Uterus (tissue), 4 donors: ENCODE results near the gene FKBP5. TPM values are rescaled to one million over a fixed set of nuclear protein-coding genes. Genes with fewer than 3 reads are reported as not detected.
"Not testable (repeated sequence)": the region's sequence is repeated elsewhere in the genome, so short reads cannot be mapped to it uniquely, and the experiment has no call there.

Experiments used
- DNase-seq, 2 donors: peaks; one replicate each; pipeline ENCODE4 v3.0.0-alpha.2; 2019 to 2020
- H3K27ac ChIP-seq, 2 donors: fragments of 200-600 bp; sonication (generic); 1 replicate in 1 of 2; 2 replicates in 1 of 2; pipeline ENCODE4 v1.5.1; 2016 to 2018
- H3K27me3 ChIP-seq, 2 donors: fragments of 200-600 bp; sonication (generic); one replicate each; pipeline ENCODE4 v1.5.1; 2018 to 2019; ENCODE audit warnings: control low read depth in 1 of 2
- H3K36me3 ChIP-seq, 2 donors: fragments of 200-600 bp; sonication (generic); one replicate each; pipeline ENCODE4 v1.5.1; 2019; ENCODE audit warnings: control low read depth in 1 of 2
- H3K4me1 ChIP-seq, 2 donors: fragments of 200-600 bp; sonication (generic); one replicate each; pipeline ENCODE4 v1.5.1; 2018 to 2019; ENCODE audit warnings: control low read depth in 1 of 2
- H3K4me3 ChIP-seq, 2 donors: fragments of 200-600 bp; sonication (generic); 1 replicate in 1 of 2; 2 replicates in 1 of 2; pipeline ENCODE4 v1.5.1; 2018 to 2019; ENCODE audit warnings: mild to moderate bottlenecking in 1 of 2
- H3K9me3 ChIP-seq, 2 donors: fragments of 200-600 bp; sonication (generic); one replicate each; pipeline ENCODE4 v1.5.1; 2019; ENCODE audit warnings: control low read depth in 1 of 2
- POLR2A ChIP-seq, 2 donors: fragments of 450-650 bp; IDR thresholded peaks; one replicate each; pipeline ENCODE4 v1.6.1; 2016; ENCODE audit warnings: antibody characterized with exemption in 2 of 2, mild to moderate bottlenecking in 1 of 2, moderate library complexity in 1 of 2
- intact Hi-C: fragments of 100-400 bp; cut with DNase I; formaldehyde crosslinking; loops from one replicate; pipeline ENCODE4 v1.15.1; 2023; ENCODE audit warnings: low total_unique reads
- total RNA-seq, 4 donors: library from RNA; depleted of rRNA in 3 of 4; stranded (reverse); fragments of >200 nt in 3 of 4; gene quantifications; one replicate each; pipeline versions ENCODE4 v1.1.0 to v1.2.4, GENCODE V29; 2014 to 2023
- TF ChIP-seq, protein P1 (sequence below), 4 experiments: fragments of 200-600 bp in 2 of 4; fragments of 450-650 bp in 2 of 4; sonication (generic) in 2 of 4; IDR thresholded peaks; one replicate each; pipeline ENCODE4 v1.5.1; 2016 to 2019; ENCODE audit warnings: antibody characterized with exemption in 4 of 4, mild to moderate bottlenecking in 2 of 4, moderate library complexity in 1 of 4
- donor health status: DM: yes; HTN: yes; CAD: no.

The FKBP5 gene
- total RNA-seq, 4 donors from 2014 or later = 35.1 to 197 (median 84.5) TPM

DNA sequence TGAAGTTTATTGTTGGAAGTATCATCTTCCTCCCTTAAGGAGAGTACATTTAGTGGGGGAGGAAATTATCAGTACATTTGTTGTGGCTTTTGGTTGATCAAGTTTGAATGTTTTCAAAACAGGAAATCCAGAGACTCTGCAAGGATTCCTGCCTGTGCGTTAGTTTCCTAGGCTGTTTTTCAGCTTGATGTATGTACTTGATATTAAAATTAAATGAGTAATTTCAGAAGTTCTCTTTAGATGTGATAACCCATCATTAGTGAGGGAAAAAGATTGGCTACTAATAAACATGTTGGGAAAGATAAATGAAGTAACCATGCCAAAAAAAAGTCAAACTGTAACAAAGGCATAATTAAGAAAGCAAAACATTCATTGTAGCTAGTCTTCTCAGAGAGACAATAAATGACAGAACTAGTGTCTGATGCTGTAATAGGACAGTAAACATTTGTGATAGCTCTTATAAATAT, 88.0 kb downstream of the FKBP5 start:
- Histone ChIP-seq H3K4me1 (peaks cover 21 to 56% of the 10 kb centered on the region in 2 donors), H3K27ac (peak overlapping the region; percentile 91 to 97), H3K36me3 (no peaks in the 10 kb centered on the region), H3K9me3 (no peaks in the 10 kb centered on the region), H3K27me3 (no peaks in the 10 kb centered on the region), H3K4me3 (peak overlapping the region in 1 of 2 donors; percentile 16)
- intact Hi-C loops = loop anchor here (5.0 kb wide), 1 partner anchor 132 kb away; no protein-coding TSS in a partner anchor
- no peak for TF ChIP-seq POLR2A (IDR thresholded peaks at IDR 0.05)
- TF ChIP-seq, protein P1, sequence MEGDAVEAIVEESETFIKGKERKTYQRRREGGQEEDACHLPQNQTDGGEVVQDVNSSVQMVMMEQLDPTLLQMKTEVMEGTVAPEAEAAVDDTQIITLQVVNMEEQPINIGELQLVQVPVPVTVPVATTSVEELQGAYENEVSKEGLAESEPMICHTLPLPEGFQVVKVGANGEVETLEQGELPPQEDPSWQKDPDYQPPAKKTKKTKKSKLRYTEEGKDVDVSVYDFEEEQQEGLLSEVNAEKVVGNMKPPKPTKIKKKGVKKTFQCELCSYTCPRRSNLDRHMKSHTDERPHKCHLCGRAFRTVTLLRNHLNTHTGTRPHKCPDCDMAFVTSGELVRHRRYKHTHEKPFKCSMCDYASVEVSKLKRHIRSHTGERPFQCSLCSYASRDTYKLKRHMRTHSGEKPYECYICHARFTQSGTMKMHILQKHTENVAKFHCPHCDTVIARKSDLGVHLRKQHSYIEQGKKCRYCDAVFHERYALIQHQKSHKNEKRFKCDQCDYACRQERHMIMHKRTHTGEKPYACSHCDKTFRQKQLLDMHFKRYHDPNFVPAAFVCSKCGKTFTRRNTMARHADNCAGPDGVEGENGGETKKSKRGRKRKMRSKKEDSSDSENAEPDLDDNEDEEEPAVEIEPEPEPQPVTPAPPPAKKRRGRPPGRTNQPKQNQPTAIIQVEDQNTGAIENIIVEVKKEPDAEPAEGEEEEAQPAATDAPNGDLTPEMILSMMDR (IDR thresholded peaks at IDR 0.05) = no peak
- DNase-seq = no peak

DNA sequence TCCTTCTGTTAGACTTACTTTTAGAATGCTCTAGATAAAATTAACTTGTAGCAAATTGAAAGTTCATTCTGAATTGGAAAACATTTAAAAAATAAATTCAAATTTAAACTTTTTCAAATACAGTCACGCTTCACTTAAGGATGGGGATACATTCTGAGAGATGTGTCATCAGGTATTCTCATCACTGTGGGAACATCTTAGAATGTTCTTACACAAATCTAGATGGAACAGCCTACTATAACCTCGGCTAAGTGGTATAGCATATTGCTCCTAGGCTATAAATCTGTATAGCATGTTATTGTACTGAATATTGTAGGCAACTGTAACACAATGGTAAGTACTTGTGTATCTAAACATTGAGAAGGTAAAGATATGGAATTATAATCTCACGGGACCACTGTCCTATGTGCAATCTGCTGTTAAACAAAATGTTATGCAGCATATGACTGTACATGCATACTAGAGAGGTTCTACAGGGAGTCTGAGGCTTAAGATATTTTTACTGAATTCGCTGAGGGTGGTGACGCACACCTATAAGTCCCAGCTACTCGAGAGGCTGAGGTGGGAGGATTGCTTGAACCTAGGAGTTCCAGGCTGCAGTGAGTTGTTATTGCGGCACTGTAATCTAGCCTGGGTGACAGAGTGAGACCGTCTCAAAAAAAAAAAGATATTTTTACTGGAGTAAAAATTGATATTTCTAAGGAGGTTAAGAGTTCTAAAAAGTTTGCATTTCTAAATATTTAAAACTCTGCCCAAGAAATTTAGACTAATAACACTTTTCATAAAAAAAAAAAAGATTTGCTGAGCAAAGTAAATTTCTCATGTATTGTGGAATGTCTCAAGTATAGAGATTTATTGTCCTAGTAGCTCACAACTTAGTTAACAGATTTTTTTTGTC, 88.7 kb downstream of the FKBP5 start:
- Histone ChIP-seq H3K4me3 (no peak overlapping the region), H3K9me3 (no peaks in the 10 kb centered on the region), H3K27me3 (no peaks in the 10 kb centered on the region), H3K4me1 (peaks cover 21 to 59% of the 10 kb centered on the region in 2 donors), H3K36me3 (no peaks in the 10 kb centered on the region), H3K27ac (peak overlapping the region; percentile 91 to 97)
- TF ChIP-seq POLR2A (IDR thresholded peaks at IDR 0.05) = no peak
- TF ChIP-seq, protein P1 (IDR thresholded peaks at IDR 0.05) = no peak
- DNase-seq = no peak
- intact Hi-C loops = loop anchor here (5.0 kb wide), 1 partner anchor 132 kb away; no protein-coding TSS in a partner anchor

DNA sequence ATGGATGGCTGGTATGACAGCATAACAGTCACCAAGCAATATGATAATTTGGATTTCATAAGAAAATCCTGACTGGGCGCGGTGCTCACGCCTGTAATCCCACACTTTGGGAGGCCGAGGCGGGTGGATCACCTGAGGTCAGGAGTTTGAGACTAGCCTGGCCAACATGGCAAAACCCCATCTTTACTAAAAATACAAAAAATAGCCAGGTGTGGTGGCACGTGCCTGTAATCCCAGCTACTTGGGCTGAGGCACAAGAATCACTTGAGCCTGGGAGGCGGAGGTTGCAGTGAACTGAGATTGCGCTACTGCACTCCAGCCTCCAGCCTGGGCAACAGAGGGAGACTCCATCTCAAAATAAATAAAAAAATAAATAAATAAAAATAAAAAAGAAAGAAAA, 90.1 kb downstream of the FKBP5 start:
- H3K27me3 ChIP-seq, DNase-seq, intact Hi-C loops, H3K9me3 ChIP-seq, H3K4me3 ChIP-seq, H3K36me3 ChIP-seq: not testable (repeated sequence)
- Histone ChIP-seq H3K4me1 (peaks cover 21 to 55% of the 10 kb centered on the region in 2 donors), H3K27ac (peak overlapping the region; percentile 91 to 97)

DNA sequence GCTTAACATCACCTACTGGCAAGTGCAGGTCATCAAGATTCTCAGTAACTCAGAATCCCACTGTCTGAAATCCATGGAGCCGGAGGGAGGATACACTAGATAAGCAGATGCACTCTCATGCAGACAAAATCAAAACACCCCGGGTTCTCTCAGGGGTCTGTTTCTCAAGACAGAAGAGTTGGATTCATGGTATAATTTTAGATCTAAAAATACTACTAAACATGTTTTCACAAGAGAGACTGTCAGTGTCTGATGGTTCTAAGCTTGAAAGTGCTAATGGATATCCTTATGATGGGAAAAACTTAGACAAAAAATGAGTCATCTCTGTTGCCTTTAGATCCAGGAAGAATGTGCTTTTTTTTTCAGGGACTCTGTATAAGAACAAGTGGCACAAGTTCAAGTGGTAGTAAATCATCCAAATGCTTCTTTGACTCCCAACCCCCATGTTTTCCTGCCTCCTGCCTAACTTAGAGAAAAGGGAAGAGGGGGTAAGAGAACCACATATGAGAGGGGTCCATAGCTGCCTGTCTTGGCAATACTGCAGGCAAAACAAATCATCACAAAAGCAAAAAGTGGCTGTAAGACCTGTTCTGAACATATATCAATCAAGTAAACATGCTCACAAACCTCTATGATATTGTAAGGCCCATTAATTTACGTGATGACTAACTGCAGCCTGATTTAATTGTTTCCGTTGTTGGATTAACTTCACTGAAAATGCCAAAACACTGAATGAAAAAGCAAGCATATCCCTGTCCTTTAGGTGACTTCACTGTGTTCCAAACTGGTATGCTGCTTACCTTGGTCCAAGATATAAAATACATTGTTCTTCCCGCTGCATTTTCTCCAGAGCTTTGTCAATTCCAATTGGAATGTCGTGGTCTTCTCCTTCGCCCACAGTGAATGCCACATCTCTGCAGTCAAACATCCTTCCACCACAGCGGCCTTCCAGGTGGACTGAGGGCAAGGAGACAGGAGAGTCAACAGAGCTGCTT, 92.0 kb downstream of the FKBP5 start:
- H3K36me3 ChIP-seq = no peaks in the 10 kb centered on the region
- no peaks in the 10 kb centered on the region for H3K9me3 ChIP-seq
- peak in 1 of 2 donors; percentile 14 for TF ChIP-seq POLR2A (IDR thresholded peaks at IDR 0.05)
- TF ChIP-seq, protein P1 (IDR thresholded peaks at IDR 0.05) = no peak
- DNase-seq = peak in 1 of 2 donors; percentile 78
- peaks cover 21 to 55% of the 10 kb centered on the region in 2 donors for H3K4me1 ChIP-seq
- peak overlapping the region; percentile 91 to 97 for H3K27ac ChIP-seq
- no peak overlapping the region for H3K4me3 ChIP-seq
- no peaks in the 10 kb centered on the region for H3K27me3 ChIP-seq
- intact Hi-C loops = no loop called here

DNA sequence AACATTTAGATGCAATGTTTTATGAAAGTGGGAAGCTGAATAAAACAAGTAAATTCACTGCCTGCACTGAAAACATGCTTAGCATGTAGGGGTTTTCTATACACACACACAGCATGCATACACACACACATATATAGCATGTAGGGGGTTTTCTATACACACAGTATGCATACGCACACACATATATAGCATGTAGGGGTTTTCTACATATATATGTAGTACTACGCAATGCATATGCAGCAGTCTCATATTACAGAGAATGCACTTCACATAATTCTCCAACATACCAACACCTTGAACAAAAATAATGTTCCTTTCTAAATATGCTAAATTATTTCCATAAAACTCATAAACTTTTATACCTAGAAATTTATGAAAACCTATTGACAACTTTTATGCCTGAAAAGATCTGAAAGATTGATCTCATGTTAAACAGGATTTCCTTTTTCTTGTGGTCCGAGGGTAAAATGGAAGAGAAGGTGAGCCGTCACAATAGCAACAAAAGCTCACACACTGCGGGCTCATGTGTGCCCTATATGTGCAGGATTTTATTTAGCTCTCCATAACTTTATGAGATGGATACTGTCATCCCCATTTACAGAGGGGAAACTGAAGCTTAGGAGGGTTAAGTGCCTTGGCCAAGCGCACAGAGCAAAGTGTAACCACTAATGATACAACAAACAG, 94.1 kb downstream of the FKBP5 start:
- intact Hi-C loops = no loop called here
- Histone ChIP-seq H3K9me3 (no peaks in the 10 kb centered on the region), H3K36me3 (no peaks in the 10 kb centered on the region), H3K27ac (peak overlapping the region; percentile 92 to 97), H3K27me3 (no peaks in the 10 kb centered on the region), H3K4me1 (peaks cover 23 to 62% of the 10 kb centered on the region in 2 donors), H3K4me3 (no peak overlapping the region)
- no peak for DNase-seq
- TF ChIP-seq POLR2A (IDR thresholded peaks at IDR 0.05) = peak in 1 of 2 donors; percentile 12
- TF ChIP-seq, protein P1 (IDR thresholded peaks at IDR 0.05) = no peak
